Measurements from ENCODE around the gene GPR135.

GPR135 gene

DNA sequence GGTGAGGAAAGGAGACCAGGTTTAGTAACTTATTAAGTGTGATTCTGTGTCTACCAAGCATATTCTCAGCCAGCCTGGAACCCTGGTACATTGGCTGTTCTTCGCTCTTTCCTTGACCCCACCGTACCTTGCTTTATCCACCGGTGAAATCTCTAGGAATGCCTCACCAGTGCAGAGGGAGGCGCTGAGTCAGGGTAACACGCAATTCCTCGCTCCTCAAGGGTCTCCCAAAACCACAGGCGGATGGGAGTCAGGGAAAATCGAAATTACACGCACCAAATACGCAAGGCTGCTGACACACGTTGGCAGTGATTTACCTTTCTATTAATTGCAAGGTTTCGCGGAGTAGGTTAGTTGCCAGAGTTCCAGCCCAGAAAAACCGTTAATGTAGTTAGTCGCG is 18.2 kb upstream of the GPR135 start:
- no peak for ATAC-seq (ENCODE audit: low read depth)
- H3K27me3 Mint-ChIP-seq: no peaks in the 10 kb centered on the region
- H3K4me1 Mint-ChIP-seq: peaks cover 33% of the 10 kb centered on the region

DNA sequence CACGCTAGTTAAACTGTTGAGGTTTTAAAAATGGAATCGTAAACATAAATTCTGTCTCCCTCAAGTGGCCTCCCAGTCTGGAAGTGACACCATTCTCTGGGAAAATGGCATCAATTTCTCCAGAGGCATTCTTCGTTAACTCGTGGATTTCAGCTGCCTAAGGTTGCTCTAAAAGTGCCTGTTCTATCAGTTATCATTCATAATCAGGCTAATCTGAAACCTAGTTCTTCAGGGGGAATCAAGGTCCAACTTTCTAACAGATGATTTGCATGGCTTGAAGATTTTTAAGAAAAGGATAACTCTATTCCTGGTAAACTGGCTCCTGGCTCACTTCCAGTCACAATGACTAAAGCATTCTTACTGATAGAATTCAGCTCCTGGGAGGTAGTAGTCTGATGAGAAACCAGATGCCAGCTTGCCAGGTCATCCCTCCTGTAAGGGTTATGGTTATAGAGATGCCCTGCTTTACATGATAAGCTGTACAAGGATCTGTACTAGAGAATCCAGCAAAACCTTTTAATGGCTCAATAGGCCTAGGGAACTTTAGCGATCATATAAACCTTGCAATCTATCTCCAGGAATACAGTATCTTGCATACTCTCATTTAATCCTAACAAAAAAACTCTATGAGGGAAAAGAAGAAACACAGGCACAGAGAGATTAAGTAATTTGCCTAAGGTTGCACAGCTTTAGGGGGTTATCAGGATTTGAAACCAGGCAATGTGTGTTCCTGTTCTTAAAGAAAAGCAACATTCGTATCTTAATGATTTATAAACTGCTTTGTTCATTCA is 17.6 kb upstream of the GPR135 start:
- Mint-ChIP-seq H3K9me3 (no peaks in the 10 kb centered on the region), H3K4me3 (peak overlapping the region; percentile 93), H3K4me1 (peaks cover 31% of the 10 kb centered on the region), H3K27ac (peak overlapping the region; percentile 89), H3K36me3 (peaks cover 7% of the 10 kb centered on the region), H3K27me3 (no peaks in the 10 kb centered on the region)
- DNase-seq (ENCODE audit: low spot score in 2 of 2) (no peak), ATAC-seq (ENCODE audit: low read depth) (no peak)

More for the DNA sequence above, 18.2 kb upstream of the GPR135 start:
- Mint-ChIP-seq H3K36me3 (peaks cover 11% of the 10 kb centered on the region), H3K4me3 (peak overlapping the region; percentile 93), H3K27ac (peak overlapping the region; percentile 89), H3K9me3 (no peaks in the 10 kb centered on the region)
- DNase-seq (ENCODE audit: low spot score in 2 of 2): no peak

DNA sequence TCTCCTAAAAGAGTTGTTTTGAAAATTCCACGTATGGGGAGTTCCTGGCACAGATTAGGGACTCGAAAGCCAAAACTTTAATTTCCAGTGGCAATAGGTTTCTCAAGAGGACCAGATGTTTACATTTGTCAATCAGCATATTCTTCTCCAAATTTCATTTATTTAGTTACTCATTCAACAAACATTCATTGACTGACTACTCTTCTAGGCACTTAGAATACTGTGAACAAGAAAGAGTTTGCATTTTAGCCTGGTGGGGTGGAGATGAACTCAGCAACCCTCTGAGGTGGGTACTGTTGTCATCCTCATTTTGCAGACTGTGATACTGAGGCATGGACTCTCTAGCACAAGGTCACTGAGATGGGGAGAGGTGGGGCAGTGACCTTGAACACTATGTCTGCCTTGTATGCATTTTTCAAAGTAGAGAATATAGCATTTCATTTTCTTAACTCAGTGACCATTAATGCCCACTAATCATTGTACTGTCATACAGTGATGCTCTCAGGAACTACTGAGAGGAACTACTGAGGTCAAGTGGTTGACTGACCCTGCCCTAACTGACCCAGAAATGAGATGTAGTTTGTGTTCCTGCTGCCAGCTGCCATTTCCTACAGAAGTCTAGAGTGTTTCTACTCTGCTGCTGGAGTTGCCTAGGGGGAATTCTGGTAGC is 16.8 kb upstream of the GPR135 start:
- peak overlapping the region; percentile 59 for H3K4me3 Mint-ChIP-seq
- DNase-seq (ENCODE audit: low spot score in 2 of 2): no peak
- H3K27ac Mint-ChIP-seq: no peak overlapping the region
- no peaks in the 10 kb centered on the region for H3K9me3 Mint-ChIP-seq
- no peaks in the 10 kb centered on the region for H3K27me3 Mint-ChIP-seq
- peaks cover 31% of the 10 kb centered on the region for H3K4me1 Mint-ChIP-seq
- no peak for ATAC-seq (ENCODE audit: low read depth)
- peaks cover 6% of the 10 kb centered on the region for H3K36me3 Mint-ChIP-seq

DNA sequence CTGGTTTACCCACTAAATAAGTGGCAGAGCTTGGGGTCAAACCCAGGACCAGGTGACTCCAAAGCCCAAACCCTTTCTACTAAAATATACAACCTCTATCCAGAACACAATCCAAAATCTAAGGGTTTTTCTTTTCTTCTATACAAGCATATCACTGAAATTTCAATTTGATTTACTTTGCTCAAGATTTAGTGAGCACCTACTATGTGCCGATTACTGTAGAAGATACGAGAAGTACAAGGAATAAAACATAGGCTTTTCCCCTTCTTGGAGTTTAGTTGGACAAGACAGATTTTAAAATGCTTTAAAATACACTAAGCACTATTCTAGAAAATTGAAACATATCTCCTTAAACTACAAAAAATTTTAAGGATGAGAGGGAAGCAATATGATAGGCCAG is 16.2 kb upstream of the GPR135 start:
- no peak overlapping the region for H3K4me3 Mint-ChIP-seq
- peaks cover 31% of the 10 kb centered on the region for H3K4me1 Mint-ChIP-seq
- H3K27ac Mint-ChIP-seq: peak overlapping the region; percentile 70

DNA sequence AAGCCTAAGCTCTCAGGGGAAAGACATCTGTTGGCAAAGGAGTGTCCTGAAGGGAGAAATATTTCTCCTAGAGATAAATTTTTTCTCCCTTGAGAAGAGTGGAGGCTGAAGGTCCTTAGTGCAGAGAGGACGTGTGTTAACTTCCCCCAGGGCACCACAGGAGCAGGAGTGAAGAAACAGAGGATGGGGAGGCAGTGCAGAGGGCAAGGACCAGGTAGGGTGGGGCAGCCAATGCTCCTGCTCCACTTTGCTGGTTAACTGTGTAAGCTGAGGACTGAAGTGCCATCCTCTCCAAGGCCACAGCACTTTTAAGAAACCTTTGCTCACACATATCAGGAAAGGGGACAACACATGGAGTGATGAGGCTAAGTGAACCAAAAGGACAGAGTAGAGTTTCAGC is 15.0 kb upstream of the GPR135 start:
- DNase-seq (ENCODE audit: low spot score in 2 of 2) (no peak), ATAC-seq (ENCODE audit: low read depth) (no peak)
- Mint-ChIP-seq H3K9me3 (no peaks in the 10 kb centered on the region), H3K4me3 (peak overlapping the region; percentile 29), H3K27me3 (no peaks in the 10 kb centered on the region), H3K36me3 (peaks cover 8% of the 10 kb centered on the region), H3K4me1 (peaks cover 29% of the 10 kb centered on the region), H3K27ac (no peak overlapping the region)

More for the DNA sequence above, 16.2 kb upstream of the GPR135 start:
- Mint-ChIP-seq H3K27me3 (no peaks in the 10 kb centered on the region), H3K36me3 (peaks cover 8% of the 10 kb centered on the region), H3K9me3 (no peaks in the 10 kb centered on the region)
- no peak for ATAC-seq (ENCODE audit: low read depth)
- DNase-seq (ENCODE audit: low spot score in 2 of 2): no peak

DNA sequence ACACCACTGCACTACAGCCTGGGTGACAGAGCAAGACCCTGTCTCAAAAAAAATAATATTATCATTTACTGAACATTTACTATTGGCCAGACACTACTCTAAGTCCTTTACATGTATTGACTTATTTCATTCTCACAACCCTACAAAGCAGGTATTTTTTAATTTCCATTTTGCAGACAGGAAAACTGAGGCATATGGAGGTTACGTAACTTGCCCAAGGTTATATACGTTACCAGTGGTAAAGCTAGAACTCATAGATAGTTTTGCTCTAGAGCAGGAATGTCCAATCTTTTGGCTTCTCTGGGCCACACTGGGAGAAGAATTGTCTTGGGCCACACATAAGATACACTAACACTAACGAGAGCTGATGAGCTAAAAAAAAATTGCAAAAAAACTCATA is 13.4 kb upstream of the GPR135 start:
- no peak overlapping the region for H3K4me3 Mint-ChIP-seq
- H3K4me1 Mint-ChIP-seq: peaks cover 29% of the 10 kb centered on the region
- peaks cover 9% of the 10 kb centered on the region for H3K36me3 Mint-ChIP-seq
- DNase-seq (ENCODE audit: low spot score in 2 of 2) (no peak), ATAC-seq (ENCODE audit: low read depth) (no peak)
- H3K27me3 Mint-ChIP-seq: no peaks in the 10 kb centered on the region
- H3K9me3 Mint-ChIP-seq: no peaks in the 10 kb centered on the region
- H3K27ac Mint-ChIP-seq: no peak overlapping the region

DNA sequence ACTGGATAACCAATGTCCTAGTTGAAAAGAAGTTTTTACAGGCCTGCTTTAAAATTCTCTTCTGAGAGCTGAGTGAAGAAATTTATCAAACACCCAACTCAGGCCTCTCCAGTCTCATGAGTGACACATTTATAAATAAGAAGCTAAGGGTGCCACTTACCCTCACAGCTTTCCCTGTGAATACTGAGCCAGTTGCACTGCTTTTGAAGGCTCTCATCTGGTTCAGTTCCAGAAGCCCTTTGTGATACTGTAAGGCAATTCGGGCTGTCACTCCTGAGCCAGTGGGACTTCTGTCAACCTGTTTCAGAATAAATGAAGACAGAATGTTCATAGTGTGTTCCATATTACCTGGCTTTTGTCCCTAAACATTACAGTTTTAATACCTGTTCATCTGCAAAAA is 10.5 kb upstream of the GPR135 start:
- H3K9me3 Mint-ChIP-seq: no peaks in the 10 kb centered on the region
- ATAC-seq (ENCODE audit: low read depth) (no peak), DNase-seq (ENCODE audit: low spot score in 2 of 2) (no peak)
- H3K27me3 Mint-ChIP-seq: no peaks in the 10 kb centered on the region
- peaks cover 11% of the 10 kb centered on the region for H3K4me1 Mint-ChIP-seq
- no peak overlapping the region for H3K27ac Mint-ChIP-seq
- H3K4me3 Mint-ChIP-seq: no peak overlapping the region
- H3K36me3 Mint-ChIP-seq: peaks cover 15% of the 10 kb centered on the region

DNA sequence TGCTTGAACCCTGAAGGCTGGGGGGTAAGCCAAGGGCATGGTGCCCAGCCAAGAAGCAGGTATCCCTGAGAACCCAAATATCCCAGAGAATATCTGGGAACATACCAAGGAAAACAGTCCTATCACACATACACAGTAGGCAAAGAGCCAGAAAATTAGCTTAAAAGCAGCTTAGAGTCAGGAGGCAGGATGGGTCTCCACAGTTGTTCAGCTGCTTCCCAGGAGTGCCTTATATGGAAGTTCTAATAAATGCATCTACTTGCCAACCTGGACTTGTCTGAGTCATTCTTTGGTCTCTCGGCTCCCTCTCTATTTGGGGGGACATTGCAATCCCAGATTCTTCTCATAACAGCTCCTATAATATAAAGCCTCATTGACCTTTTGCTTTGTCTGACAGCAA is 9.0 kb upstream of the GPR135 start:
- DNase-seq (ENCODE audit: low spot score in 2 of 2) (no peak), ATAC-seq (ENCODE audit: low read depth) (no peak)
- Mint-ChIP-seq H3K4me3 (no peak overlapping the region), H3K27ac (no peak overlapping the region), H3K27me3 (no peaks in the 10 kb centered on the region), H3K36me3 (peaks cover 14% of the 10 kb centered on the region), H3K9me3 (no peaks in the 10 kb centered on the region), H3K4me1 (peaks cover 3% of the 10 kb centered on the region)

DNA sequence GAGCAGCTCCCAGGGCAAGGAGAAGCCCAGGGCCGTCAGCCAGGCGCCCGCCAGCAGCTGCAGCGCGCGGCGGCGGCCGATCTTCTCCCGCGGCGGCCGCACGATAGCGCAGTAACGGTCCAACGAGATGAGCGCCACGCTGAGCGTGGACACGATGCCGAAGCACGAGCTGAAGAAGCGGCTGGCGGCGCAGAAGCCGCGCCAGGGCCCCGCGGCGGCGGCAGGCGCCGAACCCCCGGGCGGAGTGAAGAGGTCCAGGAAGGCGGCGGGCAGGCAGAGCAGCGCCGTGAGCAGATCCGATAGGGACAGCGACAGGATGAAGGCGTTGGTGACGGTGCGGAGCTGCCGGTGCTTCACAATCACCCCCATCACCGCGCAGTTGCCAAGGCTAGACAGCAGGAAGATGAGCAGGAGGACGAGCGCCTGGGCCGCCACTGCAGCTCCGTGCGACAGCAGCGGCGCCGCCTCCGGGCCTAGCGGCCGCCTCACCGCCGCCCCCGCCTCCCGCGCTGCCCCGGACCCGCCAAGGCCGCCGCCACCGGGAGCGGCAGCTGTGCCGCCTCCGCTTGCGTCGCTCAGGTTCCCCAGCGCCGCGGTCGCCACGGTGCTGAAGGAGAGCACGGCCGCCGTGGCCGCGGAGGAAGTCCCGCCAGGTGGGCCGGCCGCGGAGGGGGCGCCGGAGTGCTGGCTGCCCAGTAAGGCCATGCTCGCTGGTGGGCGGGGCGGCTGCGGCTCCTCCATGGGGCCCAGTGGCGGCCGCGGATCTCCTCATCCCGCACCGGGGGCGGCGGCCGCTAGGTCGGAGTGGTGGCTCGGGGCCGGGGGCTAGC is 479 bp downstream of the GPR135 start:
- Mint-ChIP-seq H3K4me1 (peaks cover 5% of the 10 kb centered on the region), H3K27ac (peak overlapping the region; percentile 64), H3K9me3 (no peaks in the 10 kb centered on the region), H3K27me3 (peaks cover 2% of the 10 kb centered on the region), H3K4me3 (peak overlapping the region; percentile 89), H3K36me3 (peaks cover 4% of the 10 kb centered on the region)
- DNase-seq (ENCODE audit: low spot score in 2 of 2) (peak; percentile 34 to 59), ATAC-seq (ENCODE audit: low read depth) (peak; percentile 55)

DNA sequence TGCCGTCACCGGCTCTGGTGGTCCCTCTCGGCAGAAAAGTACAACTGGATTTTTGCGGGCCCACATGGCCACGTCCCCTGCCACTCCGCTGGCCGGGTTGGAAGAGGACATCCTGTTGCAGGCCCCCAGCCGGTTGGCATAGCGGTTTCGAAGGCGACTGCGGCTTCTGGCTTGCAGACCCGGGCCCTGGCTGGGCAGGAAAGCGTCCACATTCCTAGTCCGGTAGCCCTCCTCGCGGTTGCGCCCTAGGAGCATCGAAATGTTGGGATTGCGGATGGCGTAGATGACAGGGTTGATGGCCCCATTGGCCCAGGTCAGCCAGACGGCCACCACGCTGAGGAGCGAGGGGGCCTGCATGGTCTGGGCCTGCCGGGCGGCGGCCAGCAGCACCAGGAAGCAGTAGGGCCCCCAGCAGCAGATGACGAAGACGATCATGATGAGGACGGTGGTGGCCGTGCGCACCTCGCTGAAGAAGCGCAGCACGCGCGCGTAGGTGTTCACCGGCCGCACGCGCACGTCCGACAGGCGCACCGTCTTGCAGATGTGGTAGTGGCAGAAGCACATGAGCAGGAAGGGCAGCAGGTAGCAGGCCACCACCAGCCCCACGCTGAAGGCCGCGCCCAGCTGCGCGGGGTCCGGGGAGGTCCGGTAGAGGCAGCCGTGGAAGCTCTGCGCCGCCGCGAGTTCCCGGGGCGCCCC is 1.2 kb downstream of the GPR135 start:
- peak in 1 of 2 donors; percentile 26 for DNase-seq (ENCODE audit: low spot score in 2 of 2)

DNA sequence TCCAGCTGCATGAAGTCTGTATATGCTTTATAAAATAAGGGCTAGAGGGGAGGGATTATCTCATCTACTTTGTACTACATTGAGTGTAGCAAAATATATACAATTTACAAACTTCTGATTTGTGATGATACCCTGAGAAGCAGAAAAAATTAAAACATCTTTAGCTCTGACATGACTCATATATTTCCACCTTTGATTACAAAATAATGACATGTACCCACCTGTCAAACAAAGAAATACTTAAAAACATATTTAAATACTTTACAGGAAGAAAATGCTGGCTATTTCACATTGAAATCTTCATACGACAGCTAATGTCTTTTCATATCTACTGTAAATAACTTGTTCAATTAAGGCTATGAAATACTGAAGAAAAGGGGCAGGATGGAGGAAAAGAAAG is 3.3 kb downstream of the GPR135 start:
- H3K4me1 Mint-ChIP-seq: peaks cover 5% of the 10 kb centered on the region
- H3K27me3 Mint-ChIP-seq: peaks cover 2% of the 10 kb centered on the region
- ATAC-seq (ENCODE audit: low read depth): no peak
- peaks cover 14% of the 10 kb centered on the region for H3K36me3 Mint-ChIP-seq
- no peak for DNase-seq (ENCODE audit: low spot score in 2 of 2)
- H3K27ac Mint-ChIP-seq: no peak overlapping the region
- peaks cover 3% of the 10 kb centered on the region for H3K9me3 Mint-ChIP-seq
- no peak overlapping the region for H3K4me3 Mint-ChIP-seq

More for the DNA sequence above, 1.2 kb downstream of the GPR135 start:
- H3K4me3 Mint-ChIP-seq: peak overlapping the region; percentile 89
- peaks cover 5% of the 10 kb centered on the region for H3K4me1 Mint-ChIP-seq
- H3K9me3 Mint-ChIP-seq: no peaks in the 10 kb centered on the region
- ATAC-seq (ENCODE audit: low read depth): peak; percentile 16
- peaks cover 6% of the 10 kb centered on the region for H3K36me3 Mint-ChIP-seq
- H3K27ac Mint-ChIP-seq: peak overlapping the region; percentile 64
- peaks cover 2% of the 10 kb centered on the region for H3K27me3 Mint-ChIP-seq

DNA sequence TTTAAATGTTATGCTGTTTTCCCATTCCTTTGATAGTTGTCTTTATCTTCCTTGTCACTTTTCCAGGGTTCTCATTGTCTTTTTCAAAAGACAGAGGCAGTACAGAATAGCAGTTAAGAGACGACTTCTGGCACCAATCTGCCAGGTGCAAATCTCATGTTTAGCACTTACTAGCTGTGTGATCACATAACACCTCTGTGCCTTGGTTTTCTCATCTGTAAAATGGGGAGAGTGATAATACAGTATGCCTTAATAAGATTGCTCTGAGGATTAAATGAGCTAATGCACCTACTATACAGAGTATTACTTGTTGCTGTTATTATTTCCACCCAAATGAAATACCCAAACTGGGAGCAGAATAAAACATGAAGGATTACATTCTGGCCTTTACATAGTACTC is 4.8 kb downstream of the GPR135 start:
- Mint-ChIP-seq H3K36me3 (peaks cover 17% of the 10 kb centered on the region), H3K4me1 (peaks cover 5% of the 10 kb centered on the region), H3K4me3 (no peak overlapping the region), H3K9me3 (peaks cover 3% of the 10 kb centered on the region), H3K27me3 (peaks cover 2% of the 10 kb centered on the region), H3K27ac (no peak overlapping the region)
- ATAC-seq (ENCODE audit: low read depth) (no peak), DNase-seq (ENCODE audit: low spot score in 2 of 2) (no peak)

DNA sequence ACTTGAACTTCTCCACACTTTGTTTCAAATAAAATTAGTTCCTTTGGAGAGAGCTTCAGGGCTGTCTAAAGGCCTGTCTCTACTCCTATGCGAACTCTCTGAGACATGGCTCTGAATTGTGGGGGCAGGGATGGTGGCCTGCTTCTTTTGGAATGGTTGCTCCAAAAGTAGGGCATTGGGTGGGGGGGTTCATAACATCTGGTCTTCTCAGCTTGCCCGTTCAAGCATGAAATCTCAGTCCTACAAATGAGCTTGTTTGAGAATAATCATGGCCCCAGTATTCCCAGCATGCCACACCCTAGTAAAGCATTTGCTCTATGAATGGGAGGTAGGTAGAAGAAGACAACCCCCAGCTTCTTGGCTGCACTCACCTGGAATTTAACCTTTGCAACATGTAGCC is 6.7 kb downstream of the GPR135 start:
- Mint-ChIP-seq H3K9me3 (peaks cover 3% of the 10 kb centered on the region), H3K36me3 (peaks cover 22% of the 10 kb centered on the region), H3K27ac (no peak overlapping the region)

More for the DNA sequence above, 6.7 kb downstream of the GPR135 start:
- Mint-ChIP-seq H3K27me3 (peaks cover 2% of the 10 kb centered on the region), H3K4me3 (no peak overlapping the region), H3K4me1 (no peaks in the 10 kb centered on the region)
- ATAC-seq (ENCODE audit: low read depth) (no peak), DNase-seq (ENCODE audit: low spot score in 2 of 2) (no peak)
